Transverse colon (tissue), 4 donors: ENCODE measurements around the gene CYP17A1.
"Not testable (repeated sequence)": the region's sequence is repeated elsewhere in the genome, so short reads cannot be mapped to it uniquely, and the experiment has no call there.

Experiments used
- POLR2AphosphoS5 ChIP-seq, 3 donors: sonication (generic); formaldehyde crosslinking; IDR thresholded peaks; one replicate each; pipeline ENCODE4 v1.6.1; 2016; ENCODE audit warnings: antibody characterized with exemption in 3 of 3
- TF ChIP-seq, protein P1 (sequence below), 5 experiments: fragments of 200-600 bp in 3 of 5; fragments of 450-650 bp in 2 of 5; sonication (generic) in 3 of 5; IDR thresholded peaks; 1 replicate in 2 of 5; 2 replicates in 3 of 5; pipeline ENCODE4 v1.5.1; 2016 to 2017; ENCODE audit warnings: antibody characterized with exemption in 5 of 5, inconsistent platforms in 3 of 5, mild to moderate bottlenecking in 2 of 5, moderate library complexity in 1 of 5

DNA sequence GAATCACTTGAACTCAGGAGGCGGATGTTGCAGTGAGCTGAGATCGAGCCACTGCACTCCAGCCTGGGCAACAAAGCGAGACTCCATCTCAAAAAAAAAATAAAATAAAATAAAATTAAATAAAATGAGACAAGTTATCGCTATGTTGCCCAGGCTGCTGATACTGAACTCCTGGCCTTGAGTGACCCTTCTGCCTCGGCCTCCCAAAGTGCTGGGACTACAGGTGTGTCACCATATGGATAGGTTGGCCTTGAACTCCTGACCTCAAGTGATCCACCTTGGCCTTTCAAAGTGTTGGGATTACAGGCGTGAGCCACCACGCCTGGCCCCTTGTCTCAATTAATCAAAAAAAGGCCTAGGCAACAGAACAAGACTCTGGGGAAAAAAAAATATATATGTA is 16.0 kb upstream of the CYP17A1 start:
- TF ChIP-seq, protein P1, sequence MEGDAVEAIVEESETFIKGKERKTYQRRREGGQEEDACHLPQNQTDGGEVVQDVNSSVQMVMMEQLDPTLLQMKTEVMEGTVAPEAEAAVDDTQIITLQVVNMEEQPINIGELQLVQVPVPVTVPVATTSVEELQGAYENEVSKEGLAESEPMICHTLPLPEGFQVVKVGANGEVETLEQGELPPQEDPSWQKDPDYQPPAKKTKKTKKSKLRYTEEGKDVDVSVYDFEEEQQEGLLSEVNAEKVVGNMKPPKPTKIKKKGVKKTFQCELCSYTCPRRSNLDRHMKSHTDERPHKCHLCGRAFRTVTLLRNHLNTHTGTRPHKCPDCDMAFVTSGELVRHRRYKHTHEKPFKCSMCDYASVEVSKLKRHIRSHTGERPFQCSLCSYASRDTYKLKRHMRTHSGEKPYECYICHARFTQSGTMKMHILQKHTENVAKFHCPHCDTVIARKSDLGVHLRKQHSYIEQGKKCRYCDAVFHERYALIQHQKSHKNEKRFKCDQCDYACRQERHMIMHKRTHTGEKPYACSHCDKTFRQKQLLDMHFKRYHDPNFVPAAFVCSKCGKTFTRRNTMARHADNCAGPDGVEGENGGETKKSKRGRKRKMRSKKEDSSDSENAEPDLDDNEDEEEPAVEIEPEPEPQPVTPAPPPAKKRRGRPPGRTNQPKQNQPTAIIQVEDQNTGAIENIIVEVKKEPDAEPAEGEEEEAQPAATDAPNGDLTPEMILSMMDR (IDR thresholded peaks at IDR 0.05), result not testable (repeated sequence)
- TF ChIP-seq POLR2AphosphoS5 (IDR thresholded peaks at IDR 0.05), result not testable (repeated sequence)
